ENCODE data around the gene HIBADH.

The HIBADH gene

DNA sequence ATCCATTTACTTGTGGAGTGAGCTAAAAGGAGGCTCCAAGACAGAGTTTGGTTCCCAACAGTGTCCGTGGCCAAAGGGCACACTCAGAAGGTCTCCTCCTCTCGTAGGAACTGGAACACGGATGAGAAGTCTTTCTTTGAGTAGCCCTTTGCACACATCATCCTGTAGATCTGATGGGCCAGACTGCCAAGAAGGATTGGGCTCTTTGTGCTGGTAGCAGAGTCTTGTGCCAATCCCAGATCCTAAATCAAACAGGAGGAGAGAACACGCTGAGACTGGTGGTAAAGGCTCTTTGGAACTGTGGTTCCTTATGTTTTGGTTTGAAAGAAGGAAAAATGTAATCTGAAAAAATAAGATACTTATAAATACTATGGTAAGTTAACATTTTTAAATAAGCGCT lies 136.6 kb downstream of the HIBADH start:
- TF ChIP-seq, protein P1, sequence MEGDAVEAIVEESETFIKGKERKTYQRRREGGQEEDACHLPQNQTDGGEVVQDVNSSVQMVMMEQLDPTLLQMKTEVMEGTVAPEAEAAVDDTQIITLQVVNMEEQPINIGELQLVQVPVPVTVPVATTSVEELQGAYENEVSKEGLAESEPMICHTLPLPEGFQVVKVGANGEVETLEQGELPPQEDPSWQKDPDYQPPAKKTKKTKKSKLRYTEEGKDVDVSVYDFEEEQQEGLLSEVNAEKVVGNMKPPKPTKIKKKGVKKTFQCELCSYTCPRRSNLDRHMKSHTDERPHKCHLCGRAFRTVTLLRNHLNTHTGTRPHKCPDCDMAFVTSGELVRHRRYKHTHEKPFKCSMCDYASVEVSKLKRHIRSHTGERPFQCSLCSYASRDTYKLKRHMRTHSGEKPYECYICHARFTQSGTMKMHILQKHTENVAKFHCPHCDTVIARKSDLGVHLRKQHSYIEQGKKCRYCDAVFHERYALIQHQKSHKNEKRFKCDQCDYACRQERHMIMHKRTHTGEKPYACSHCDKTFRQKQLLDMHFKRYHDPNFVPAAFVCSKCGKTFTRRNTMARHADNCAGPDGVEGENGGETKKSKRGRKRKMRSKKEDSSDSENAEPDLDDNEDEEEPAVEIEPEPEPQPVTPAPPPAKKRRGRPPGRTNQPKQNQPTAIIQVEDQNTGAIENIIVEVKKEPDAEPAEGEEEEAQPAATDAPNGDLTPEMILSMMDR (IDR thresholded peaks at IDR 0.05; ENCODE audit: low read length, missing control alignments): no peak
- H3K4me3 ChIP-seq (replicated peaks; ENCODE audit: low read depth, low read length): no peak overlapping the region
- no peak for DNase-seq (ENCODE audit: low read depth)

DNA sequence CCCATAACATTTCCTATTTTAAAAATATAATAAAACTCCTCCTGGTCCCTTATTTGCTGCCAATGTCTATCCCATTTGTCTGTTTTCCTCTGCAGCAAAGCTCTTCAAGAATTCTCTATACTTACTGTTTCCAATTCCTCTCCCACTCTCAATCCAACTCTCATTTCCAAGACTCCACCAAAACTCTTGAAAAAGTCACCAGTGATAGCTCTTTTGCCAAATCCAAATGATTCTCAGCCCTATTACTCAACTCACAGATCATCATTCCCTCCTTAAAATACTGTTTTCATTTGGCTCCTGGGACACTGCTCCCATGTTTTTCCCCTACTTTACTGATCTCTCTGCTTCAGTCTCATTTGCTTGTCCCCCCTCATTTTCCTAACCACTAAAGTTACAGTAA lies 139.4 kb downstream of the HIBADH start:
- DNase-seq (ENCODE audit: low read depth): no peak
- TF ChIP-seq, protein P1 (IDR thresholded peaks at IDR 0.05; ENCODE audit: low read length, missing control alignments): no peak
- H3K4me3 ChIP-seq (replicated peaks; ENCODE audit: low read depth, low read length): no peak overlapping the region

DNA sequence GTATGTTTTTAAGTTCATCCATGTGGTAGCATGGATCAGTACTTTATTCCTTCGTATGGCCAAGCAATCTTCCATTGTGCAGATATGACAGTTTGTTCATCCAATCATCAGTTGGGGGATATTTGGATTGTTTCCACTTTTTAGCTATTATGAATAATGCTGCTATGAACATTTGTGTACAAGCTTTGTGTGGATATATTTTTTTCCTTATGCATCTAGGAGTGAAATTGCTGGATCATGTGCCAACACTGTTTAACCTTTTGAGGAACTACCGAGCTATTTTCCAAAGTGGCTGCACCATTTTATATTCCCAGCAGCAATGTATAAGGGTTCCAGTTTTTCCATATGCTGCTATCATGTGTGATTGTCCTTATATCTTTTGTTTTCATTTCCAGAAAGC lies 140.1 kb downstream of the HIBADH start:
- no peak overlapping the region for H3K4me3 ChIP-seq (replicated peaks; ENCODE audit: low read depth, low read length)
- TF ChIP-seq, protein P1 (IDR thresholded peaks at IDR 0.05; ENCODE audit: low read length, missing control alignments): no peak
- DNase-seq (ENCODE audit: low read depth): no peak

DNA sequence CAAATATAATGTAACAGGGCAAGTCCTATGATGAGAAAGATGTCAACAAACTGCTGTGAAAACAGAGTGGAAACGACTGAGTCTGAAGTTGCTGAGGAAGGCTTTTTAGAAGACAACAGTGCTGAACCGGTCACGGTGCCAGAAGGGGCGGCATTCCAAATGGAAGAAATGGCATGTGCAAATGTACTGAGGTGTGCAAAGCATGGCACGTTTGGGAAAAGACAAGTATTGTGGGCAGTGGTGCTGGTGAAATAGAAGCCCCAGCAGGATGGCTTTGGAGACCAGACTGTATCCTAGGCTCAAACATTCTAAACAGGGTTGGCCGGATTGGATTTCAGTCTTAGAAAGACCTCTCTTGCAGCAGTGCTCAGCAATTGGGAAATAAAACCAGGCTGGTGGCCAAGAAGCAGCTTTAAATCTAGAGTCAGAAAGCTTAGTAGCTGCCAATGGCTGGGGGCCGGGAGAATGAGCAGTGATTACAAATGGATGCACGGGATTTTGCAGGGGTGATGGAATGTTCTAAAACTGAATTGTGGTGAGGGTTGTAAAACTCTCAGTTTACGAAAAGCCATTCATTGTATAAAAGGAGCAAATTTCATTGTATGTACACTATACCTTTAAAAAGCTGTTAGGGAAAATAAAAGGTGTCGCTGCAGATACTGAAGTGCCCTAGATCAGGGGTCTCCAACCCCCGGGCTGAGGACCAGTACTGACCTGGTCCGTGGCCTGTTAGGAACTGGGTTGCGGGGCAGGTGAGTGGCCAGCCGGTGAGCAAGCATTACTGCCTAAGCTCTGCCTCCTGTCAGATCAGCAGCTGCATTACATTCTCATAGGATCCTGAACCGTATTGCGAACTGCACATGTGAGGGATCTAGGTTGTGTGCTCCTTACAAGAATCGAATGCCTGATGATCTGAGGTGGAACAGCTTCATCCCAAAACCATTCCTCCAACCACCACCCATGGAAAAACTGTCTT lies 141.6 kb downstream of the HIBADH start:
- DNase-seq (ENCODE audit: low read depth): peak; percentile 85
- TF ChIP-seq, protein P1 (IDR thresholded peaks at IDR 0.05; ENCODE audit: low read length, missing control alignments): no peak

DNA sequence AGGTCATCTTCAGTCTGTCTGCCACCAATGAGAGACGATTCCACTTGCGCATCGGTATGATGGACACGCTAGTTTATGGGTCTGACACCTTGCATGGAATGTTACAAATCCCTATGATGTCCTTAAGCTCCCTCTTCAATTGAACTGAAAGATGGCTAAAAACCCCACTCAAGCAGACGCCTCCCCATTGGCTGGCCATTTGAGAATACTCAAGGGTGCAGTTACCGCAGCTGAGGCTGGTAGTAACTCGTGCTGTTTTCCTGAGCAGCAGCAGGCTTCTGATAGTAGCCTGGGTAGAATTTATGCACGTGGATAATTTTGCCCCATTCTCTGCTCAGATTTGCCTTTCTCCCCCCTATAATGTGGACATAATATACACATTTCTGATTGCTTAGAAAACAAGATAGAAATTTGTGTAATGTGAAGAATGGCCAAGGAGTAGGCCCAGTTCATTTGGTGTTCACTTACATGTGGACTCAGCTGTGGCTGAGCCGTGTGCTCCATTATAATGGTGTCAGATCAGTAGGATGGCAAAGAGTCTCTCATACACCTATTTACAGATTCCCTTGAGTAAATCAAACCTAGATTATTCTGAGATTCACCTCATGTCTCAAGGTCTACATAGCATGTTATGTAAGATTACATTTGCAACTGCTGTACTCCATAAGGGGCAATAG lies 142.8 kb downstream of the HIBADH start:
- DNase-seq (ENCODE audit: low read depth): no peak
- H3K4me3 ChIP-seq (replicated peaks; ENCODE audit: low read depth, low read length): no peak overlapping the region
- TF ChIP-seq, protein P1 (IDR thresholded peaks at IDR 0.05; ENCODE audit: low read length, missing control alignments): no peak

More for the DNA sequence above, 141.6 kb downstream of the HIBADH start:
- no peak overlapping the region for H3K4me3 ChIP-seq (replicated peaks; ENCODE audit: low read depth, low read length)

DNA sequence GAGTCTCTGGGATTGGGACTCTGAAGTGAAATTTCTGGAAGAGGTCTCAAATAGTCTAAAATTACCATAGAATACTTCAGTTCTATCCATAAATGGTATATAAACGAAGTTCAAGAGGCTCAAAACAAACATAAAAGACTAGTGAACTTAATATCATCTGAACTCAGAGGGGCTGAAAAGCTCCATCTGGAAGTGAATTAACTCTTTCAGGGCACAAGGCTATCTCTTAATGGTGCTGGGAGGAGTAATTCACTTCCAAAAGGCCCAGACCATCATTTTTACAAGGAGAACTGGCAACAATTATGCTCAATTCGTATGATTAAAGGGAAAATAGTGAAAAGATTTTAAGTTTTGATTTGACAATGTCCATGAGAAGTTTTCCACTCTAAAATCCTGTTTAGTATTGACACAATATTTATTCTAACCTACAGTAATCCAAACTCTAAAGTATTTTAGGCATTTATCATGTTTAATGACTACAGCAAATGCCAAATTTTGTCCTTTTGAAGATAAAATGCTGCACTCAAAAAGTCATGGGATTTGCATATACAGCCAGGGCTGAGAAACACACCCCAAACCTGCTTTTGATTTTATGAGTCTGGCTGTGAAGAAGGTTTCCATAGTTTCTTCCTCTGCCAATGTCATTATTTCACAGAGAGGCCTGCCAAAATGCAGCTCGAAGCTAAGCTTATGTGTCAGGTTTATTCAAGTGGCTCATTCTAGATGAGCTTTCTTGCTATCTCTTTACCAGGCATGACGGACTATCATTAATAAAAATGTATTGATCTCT lies 143.9 kb downstream of the HIBADH start:
- TF ChIP-seq, protein P1 (IDR thresholded peaks at IDR 0.05; ENCODE audit: low read length, missing control alignments): no peak
- no peak overlapping the region for H3K4me3 ChIP-seq (replicated peaks; ENCODE audit: low read depth, low read length)
- no peak for DNase-seq (ENCODE audit: low read depth)
